Stimulated activated CD8-positive, alpha-beta memory T cell treated with anti-CD3 and anti-CD28 coated beads, Interleukin-4, amount 100 ng/mL, for 4 hours (primary cell): Measurements from ENCODE around the gene ABCG2.

ENCODE experiments used
- DNase-seq, 2 donors: peaks; one replicate each; pipeline ENCODE4 v3.0.0-alpha.2; 2020; ENCODE audit warnings: low read depth in 2 of 2, low spot score in 1 of 2

Gene ABCG2

DNA sequence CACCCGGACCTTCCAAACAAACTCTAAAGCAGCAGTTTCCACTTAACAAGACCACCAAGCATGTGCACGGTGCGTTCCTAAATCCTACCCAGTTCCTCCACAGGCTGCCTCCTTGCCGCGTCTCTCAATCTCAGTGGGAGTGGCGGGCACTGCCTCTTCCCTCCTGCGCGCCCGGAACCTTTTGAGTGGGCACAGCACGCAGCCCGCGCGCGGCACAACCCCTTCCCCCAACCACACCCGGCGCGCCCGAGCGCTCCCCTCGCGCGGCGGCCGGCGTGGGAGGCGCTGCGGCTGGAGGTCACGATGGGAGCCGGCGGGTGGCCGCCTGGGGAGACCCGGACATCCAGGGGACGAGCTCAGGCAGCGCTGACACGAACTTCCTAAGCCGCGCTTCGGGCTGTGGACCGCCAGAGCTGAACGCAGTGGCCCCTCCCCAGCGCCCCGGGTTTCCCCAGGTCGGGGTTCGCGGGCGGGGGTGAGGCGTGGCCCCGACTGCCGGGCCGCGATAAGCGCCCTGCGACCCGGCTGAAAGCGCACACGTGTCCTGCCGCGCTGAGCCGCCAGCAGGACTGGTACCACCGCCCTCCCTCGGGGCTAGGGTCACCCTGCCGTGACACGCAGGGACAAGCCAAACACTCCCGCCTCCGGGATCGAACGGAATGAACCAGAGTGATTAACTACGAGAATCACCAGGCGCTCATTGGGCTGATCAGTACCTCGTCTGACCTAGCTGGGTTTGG is at the start of gene ABCG2:
TSS of gene ABCG2 (minus strand) at position 151 of the 740 bp plus-strand sequence. CDS start 18,644 bp downstream, outside the sequence.
- DNase-seq = peak in 1 of 2 donors; percentile 9

DNA sequence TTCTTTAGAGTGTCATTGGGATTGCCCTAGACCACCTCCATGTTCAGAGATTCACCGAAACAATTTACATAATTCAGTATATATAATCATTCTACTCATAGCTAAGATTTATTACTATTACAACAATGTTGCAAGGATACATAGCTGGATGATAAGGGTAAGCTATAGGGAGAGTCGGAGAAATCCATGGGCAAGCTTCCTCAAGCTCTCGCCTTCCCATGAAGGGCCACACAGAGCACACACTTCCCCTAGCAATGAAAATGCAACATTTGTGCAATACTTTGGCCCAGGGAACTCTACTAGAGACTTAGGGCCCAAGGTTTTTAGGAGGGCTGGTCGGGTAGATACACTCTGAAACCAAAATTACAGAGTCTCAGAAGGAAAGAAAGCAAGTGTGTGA is 49.7 kb upstream of the ABCG2 start:
- no peak for DNase-seq

- DNase-seq = no peak
Observed at GRCh38 chr4:88207171-88207570, 48.7 kb upstream of the ABCG2 start.

- no peak for DNase-seq
Observed at GRCh38 chr4:88204882-88205281, 46.4 kb upstream of the ABCG2 start.

DNA sequence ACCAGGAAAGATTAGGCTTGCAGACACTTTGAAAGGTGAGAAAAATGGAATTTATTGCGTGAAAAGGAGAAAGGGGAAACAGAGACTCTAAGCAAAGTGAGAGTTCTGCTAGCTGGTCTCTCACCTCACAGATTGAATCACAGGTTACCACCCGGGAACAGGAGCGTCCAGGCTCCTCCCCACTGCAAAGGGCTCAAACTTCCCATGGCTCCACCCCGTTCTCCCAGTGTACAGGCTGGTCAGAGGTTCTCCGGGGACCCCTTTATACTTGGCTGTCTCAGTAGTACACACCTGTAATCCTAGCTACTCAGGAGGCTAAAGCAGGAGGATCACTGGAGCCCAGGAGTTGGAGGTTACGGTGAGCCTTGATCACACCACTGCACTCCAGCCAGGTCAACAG is 44.0 kb upstream of the ABCG2 start:
- DNase-seq = no peak

GRCh38 chr4:88200186-88200585 is 41.7 kb upstream of the ABCG2 start:
- DNase-seq = no peak

- no peak for DNase-seq
Observed at GRCh38 chr4:88196523-88197185, 38.2 kb upstream of the ABCG2 start.

DNA sequence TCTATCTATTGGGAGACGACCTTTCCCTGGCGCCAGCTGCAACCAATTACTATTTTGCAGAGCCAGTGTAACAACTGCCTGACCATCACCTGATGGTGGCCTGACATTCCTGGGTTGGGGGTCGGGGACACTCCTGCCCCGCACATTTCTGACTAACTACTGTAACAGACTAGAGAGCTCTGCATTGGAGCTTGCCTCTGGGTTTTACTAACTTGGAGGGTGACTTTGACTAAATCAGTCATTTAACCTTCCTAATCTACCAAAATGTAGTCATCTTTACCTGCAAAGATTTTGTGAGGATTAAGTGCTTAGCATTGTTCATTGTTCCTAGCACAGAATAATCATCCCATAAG is 37.5 kb upstream of the ABCG2 start:
- DNase-seq = no peak

DNA sequence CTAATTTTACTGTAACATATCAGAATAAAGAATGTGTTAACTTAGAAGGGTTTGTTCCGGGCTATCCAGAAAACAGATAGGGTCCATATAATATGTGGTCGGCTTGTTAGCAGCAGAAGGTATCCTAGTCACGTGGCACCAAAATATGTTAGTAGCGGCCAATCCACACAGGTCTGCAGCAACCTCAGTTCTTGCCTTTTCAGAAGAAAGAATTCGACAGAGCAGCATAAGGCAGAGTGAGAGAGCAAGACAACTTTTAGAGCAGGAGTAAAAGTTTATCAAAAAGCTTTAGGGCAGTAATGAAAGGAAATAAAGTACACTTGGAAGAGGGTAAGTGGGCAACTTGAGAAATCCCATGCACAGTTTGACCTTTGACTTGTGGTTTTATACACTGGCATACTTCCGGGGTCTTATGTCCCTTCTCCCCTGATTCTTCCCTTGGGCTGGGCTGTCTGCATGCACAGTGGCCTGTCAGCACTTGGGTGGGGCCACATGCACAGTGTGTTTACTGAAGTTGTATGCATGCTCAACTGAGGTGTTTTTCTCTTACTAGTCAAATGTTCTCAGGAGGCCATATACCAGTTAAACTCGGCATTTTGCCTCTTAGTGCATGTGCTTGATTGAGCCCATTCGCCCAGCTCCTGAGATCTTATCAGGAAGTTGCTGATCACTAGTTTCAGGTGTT is 37.0 kb upstream of the ABCG2 start:
- DNase-seq = no peak

- DNase-seq = no peak
Observed at GRCh38 chr4:88191404-88191803, 33.0 kb upstream of the ABCG2 start.

DNA sequence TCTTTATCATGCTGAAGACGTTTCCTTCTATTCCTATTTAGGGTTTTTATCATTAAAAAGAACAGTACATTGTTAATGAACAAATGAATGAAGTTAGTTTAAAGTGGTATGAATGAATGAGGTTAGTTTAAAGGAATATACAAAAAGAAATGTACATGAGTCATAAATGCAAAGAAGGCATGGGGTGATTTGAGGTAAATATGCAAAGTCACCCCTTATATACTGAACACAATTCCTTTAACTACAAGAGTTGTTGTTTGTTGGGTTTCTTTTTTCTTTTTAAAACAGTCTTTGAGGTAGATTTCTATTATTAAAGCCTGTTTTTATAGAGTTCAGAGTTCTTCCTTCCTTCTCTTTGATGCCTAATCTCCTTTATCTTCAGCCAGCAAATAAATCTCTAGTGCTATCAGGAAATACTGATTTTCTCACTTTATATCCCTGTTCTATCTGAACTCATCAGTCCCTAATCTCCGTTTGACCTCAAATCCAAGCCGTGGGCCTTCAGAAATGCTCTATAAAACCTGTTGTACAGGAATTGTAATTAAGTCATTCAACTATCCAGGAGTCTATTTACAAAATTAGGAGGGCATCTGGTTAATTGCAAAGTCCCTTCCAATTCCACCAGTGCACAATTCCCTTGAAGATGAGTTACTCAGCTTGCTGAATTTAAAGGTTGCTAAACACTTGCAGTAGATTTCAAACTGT is 31.6 kb upstream of the ABCG2 start:
- DNase-seq = no peak

GRCh38 chr4:88189418-88189738 is 30.9 kb upstream of the ABCG2 start:
- no peak for DNase-seq

DNA sequence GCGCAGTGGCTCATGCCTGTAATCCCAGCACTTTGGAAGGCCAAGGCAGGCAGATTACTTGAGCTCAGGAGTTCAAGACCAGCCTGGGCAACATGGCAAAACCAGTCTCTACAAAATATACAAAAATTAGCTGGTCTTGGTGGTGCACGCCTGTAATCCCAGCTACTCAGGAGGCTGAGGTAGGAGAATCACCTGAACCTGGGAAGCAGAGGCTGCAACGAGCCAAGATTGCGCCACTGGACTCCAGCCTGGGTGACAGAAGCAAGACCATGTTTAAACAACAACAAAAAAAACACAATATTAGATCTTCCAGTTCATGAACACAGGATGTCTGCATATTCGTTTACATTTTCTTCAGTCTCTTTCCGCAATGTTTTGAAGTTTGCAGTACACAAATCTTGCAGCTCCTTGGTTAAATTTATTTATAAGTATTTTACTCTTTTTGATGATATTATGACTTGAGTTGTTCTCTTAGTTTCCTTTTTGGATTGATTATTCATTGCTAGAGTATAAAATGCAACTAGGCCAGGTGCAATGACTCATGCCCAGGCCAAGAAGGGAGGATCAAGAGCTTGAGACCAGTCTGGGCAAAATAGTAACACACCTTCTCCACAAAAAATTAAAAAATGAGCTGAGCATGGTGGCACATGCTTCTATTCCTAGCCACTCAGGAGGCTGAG is 30.4 kb upstream of the ABCG2 start:
- no peak for DNase-seq

GRCh38 chr4:88187766-88188165 is 29.3 kb upstream of the ABCG2 start:
- no peak for DNase-seq

GRCh38 chr4:88185906-88186305 is 27.5 kb upstream of the ABCG2 start:
- DNase-seq = no peak

- no peak for DNase-seq
Observed at GRCh38 chr4:88179261-88179660, 20.8 kb upstream of the ABCG2 start.

- DNase-seq = no peak
Observed at GRCh38 chr4:88178626-88179231, 20.3 kb upstream of the ABCG2 start.

GRCh38 chr4:88177983-88178625 is 19.7 kb upstream of the ABCG2 start:
- no peak for DNase-seq

DNA sequence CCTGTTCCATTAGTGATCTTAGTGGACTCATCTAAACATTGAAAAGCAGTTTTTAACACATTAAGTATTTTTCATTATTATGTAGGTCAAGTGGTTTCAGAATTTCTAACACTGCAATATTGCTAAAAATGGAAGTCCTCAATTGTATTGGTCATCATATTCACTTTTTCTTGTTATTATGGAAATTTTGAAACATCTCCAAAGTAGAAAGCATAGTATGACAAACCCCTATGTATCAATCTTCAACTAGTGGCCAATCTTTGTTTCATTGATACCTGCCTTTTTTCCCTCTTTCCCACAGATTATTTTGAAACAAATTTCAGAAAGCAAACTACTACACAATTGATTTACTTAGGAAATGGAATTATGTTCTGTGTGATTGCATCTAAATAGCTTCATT is 14.5 kb upstream of the ABCG2 start:
- DNase-seq = no peak

DNA sequence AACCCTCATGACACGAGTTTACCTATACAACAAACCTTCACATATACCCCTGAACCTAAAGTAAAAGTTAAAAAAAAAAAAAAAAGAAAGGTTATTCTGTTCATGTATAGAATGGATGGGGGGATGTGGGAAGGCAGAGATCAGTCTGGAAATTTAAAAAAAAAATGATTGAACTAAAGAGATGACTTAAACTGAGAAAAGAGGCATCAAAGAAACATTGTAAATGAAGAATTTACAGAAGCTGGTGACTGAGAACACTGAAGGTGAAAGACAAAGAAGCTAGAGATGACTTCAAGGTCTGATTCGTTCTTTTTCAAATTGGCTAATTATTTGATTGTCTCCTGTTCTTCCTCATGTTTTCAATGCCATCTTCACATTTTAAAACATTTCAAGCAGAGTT is 12.8 kb upstream of the ABCG2 start:
- DNase-seq = no peak
